ENCODE results near the gene POU6F1. TPM values are rescaled to one million over a fixed set of nuclear protein-coding genes. Genes with fewer than 3 reads are reported as not detected.
A peak's percentile ranks its signal among the peaks of the same experiment; 100 is the strongest.

Gene POU6F1
- total and polyA plus RNA-seq, 9 donors: 4.6 to 10.3 (median 7.6) TPM

DNA sequence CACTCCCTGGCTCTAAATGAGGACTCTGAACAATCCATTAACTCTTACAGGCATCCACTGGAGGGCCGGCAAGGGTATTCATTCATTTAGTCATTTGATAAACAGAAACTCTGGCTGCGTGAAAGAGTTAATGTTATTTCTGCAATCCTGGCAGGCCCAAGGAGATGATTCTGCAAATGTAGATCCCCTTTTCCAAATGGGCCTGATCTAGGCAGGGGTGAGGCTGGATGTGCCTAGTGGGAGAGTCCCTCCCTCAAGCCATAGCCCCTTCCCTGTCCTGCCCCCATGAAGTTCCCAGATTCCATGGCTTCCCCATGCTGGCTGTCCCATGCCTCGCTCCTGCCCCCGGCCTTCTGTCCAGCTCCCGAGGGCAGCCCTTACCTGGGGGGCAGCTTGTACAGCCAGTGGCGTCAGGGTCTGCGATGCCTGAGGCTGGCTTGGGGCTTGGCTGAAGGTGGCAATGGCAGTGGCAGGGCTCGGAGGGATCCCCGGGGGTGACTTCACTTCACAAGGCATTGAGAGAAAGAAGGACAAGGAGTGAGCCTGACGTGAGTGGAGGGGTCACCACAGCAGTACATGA lies 18.4 kb downstream of the POU6F1 start:
- WGBS (ENCODE audit: insufficient coverage): 80% methylated on average over 8 of the region's 10 CpGs
- Histone ChIP-seq H3K4me3 (ENCODE audit: low read length) (no peak overlapping the region), H3K4me1 (ENCODE audit: control insufficient read depth, insufficient read depth, low read length) (no peaks in the 10 kb centered on the region), H3K27ac (ENCODE audit: low read length) (no peak overlapping the region), H3K27me3 (ENCODE audit: control insufficient read depth, insufficient read depth, low read length) (no peaks in the 10 kb centered on the region), H3K36me3 (ENCODE audit: control insufficient read depth, insufficient read depth, low read length) (peaks cover 21% of the 10 kb centered on the region), H3K9me3 (replicated peaks; ENCODE audit: control insufficient read depth, low read depth, low read length) (no peaks in the 10 kb centered on the region)
- no peak for DNase-seq

DNA sequence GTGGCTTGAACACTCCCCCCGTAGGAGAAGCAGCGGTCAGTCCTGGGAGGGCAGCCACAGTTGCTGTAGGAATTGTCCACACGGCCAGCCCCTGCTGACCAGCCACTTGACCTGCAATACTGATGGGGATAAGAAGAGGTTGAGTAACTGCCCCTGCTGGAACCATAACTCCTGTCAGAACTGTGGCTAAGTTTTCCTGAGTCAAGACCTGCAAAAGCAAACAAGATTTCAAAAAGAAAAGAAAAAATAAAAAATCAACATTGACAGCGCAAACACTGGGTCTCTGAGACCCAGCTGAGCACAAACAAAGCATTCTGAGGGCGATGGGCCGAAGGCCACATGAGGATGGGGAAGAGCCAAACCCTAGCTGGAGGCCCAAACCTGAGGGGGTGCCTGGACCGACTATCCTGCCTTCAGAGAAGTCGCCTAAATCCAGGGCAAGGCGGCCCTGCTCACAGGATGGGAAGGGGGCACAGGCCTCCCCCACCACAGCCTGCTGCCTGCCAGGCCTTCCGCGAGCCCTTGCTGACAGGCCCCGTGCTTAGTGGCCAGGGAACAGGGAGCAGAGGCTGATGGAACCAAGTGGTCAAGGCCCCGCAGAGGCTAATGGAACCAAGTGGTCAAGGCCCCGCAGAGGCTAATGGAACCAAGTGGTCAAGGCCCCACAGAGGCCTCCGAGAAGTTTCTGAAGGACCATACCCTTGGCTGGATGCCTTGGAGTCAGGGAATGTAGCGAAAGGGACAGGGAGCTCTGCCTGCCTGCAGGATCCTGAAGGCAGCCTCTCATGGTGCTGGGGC lies 19.1 kb downstream of the POU6F1 start:
- no peaks in the 10 kb centered on the region for H3K9me3 ChIP-seq (replicated peaks; ENCODE audit: control insufficient read depth, low read depth, low read length)
- no peak for DNase-seq
- H3K27me3 ChIP-seq (ENCODE audit: control insufficient read depth, insufficient read depth, low read length): no peaks in the 10 kb centered on the region
- no peak overlapping the region for H3K4me3 ChIP-seq (ENCODE audit: low read length)
- H3K4me1 ChIP-seq (ENCODE audit: control insufficient read depth, insufficient read depth, low read length): no peaks in the 10 kb centered on the region
- WGBS (ENCODE audit: insufficient coverage): 76% methylated on average over 14 of the region's 16 CpGs
- H3K36me3 ChIP-seq (ENCODE audit: control insufficient read depth, insufficient read depth, low read length): peaks cover 19% of the 10 kb centered on the region
- no peak overlapping the region for H3K27ac ChIP-seq (ENCODE audit: low read length)

DNA sequence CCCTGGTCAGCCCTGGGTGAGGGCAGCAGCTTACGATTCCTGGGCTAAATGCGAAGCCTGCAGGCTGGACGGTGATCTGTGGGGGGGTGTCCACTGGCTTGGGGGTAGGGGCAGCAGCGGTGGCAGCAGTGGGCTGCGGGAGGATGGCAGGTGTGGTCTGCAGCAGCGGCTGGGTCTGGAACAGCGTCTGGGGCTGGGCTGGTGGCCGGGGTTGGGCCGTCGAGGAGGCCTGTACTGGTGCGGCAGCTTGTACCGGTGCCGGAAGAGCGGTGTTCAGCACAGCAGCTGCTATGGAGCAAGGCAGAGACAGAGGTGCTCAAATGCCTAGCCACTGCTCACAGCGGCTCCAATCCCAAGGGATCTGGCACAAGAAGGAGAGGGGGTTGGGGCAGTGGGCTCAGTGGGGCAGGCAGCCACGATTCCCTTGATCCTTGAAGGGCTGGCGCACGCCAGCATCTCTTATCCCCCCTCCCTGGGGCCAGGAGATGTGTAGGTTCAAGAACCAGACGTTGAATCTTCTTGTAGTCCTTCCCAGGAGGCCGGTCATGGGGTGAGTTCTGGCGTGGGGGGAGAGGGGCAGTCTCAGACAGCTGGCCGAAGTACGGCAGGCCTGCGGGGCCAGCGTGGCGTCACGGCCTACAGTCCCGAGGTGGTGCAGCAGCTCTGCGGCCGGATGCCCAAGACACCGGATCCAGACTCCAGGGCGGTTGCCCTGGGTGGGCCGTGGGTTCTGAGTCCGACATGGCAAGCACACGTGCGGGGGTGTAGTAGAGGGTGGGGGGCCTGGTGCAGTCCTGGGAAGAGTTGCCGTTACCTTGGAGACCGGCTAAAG lies 19.9 kb downstream of the POU6F1 start:
- Histone ChIP-seq H3K27ac (ENCODE audit: low read length) (no peak overlapping the region), H3K4me3 (ENCODE audit: low read length) (no peak overlapping the region), H3K9me3 (replicated peaks; ENCODE audit: control insufficient read depth, low read depth, low read length) (no peaks in the 10 kb centered on the region), H3K36me3 (ENCODE audit: control insufficient read depth, insufficient read depth, low read length) (peaks cover 16% of the 10 kb centered on the region), H3K4me1 (ENCODE audit: control insufficient read depth, insufficient read depth, low read length) (no peaks in the 10 kb centered on the region), H3K27me3 (ENCODE audit: control insufficient read depth, insufficient read depth, low read length) (no peaks in the 10 kb centered on the region)
- 85% methylated on average over 32 of the region's 38 CpGs for WGBS (ENCODE audit: insufficient coverage)
- DNase-seq: no peak

DNA sequence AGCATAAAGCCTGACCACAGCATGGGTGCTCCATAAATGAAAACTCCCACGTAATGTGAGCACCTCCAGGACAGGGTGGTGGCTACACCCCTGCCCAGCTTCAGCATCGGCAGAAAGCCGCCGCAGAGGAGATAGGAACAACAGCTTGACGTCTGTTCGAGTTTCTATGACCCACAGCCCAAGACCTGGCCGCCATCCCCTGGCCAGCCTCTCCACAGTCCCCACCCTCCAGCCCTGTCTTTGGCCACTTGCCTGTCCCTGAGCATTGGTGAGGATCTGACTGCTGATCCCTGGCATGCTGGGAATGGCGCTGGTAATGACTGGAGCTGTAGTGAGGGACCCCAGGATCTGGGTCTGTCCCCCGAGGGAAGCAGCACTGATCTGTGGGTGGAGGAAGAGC lies 21.3 kb downstream of the POU6F1 start:
- Histone ChIP-seq H3K27ac (ENCODE audit: low read length) (no peak overlapping the region), H3K4me1 (ENCODE audit: control insufficient read depth, insufficient read depth, low read length) (peaks cover 3% of the 10 kb centered on the region), H3K36me3 (ENCODE audit: control insufficient read depth, insufficient read depth, low read length) (peaks cover 25% of the 10 kb centered on the region), H3K4me3 (ENCODE audit: low read length) (no peak overlapping the region), H3K27me3 (ENCODE audit: control insufficient read depth, insufficient read depth, low read length) (no peaks in the 10 kb centered on the region), H3K9me3 (replicated peaks; ENCODE audit: control insufficient read depth, low read depth, low read length) (no peaks in the 10 kb centered on the region)
- DNase-seq: no peak
- 85% methylated on average over 9 of the region's 9 CpGs for WGBS (ENCODE audit: insufficient coverage)

DNA sequence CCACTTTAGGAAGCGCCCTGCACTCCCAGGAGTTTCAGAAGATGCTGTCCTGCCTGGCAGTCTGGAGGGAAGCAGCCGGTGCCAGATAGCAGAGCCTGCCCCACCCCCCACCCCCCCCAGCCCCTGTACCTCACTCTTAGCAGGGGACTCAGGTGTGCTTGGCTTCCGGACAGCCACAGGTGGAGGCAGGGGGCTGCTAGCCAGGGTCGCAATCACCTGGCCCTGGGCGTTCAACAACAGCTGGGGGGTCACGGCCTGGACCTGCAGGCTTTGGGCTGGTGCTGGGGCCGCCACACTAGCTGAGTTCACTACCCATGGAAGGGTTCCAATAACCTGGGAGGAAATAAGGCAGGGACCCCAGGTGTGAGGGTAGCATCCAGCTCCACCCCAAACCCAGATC lies 22.0 kb downstream of the POU6F1 start:
- 81% methylated on average over 4 of the region's 7 CpGs for WGBS (ENCODE audit: insufficient coverage)
- H3K27ac ChIP-seq (ENCODE audit: low read length): no peak overlapping the region
- no peak for DNase-seq
- no peaks in the 10 kb centered on the region for H3K9me3 ChIP-seq (replicated peaks; ENCODE audit: control insufficient read depth, low read depth, low read length)
- no peak overlapping the region for H3K4me3 ChIP-seq (ENCODE audit: low read length)
- peaks cover 29% of the 10 kb centered on the region for H3K36me3 ChIP-seq (ENCODE audit: control insufficient read depth, insufficient read depth, low read length)
- H3K4me1 ChIP-seq (ENCODE audit: control insufficient read depth, insufficient read depth, low read length): peaks cover 3% of the 10 kb centered on the region
- H3K27me3 ChIP-seq (ENCODE audit: control insufficient read depth, insufficient read depth, low read length): no peaks in the 10 kb centered on the region

DNA sequence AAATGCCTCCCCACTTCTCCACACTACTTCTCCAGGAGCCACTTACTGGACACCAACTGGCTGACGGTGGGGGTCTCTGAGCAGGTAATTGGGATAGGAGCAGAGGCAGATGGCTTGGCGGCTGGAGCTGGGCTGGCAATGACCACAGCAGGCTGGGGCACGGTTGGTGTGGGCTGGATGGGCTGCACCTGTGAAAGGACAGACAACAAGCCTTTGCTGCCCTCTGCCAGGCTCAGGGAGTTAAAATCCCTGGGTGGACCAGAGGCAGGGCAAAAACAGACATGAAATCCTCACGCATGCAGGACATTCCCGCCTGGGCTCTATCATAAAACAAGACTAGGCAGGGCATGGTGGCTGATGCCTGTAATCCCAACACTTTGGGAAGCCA lies 25.6 kb downstream of the POU6F1 start:
- no peaks in the 10 kb centered on the region for H3K27me3 ChIP-seq (ENCODE audit: control insufficient read depth, insufficient read depth, low read length)

DNA sequence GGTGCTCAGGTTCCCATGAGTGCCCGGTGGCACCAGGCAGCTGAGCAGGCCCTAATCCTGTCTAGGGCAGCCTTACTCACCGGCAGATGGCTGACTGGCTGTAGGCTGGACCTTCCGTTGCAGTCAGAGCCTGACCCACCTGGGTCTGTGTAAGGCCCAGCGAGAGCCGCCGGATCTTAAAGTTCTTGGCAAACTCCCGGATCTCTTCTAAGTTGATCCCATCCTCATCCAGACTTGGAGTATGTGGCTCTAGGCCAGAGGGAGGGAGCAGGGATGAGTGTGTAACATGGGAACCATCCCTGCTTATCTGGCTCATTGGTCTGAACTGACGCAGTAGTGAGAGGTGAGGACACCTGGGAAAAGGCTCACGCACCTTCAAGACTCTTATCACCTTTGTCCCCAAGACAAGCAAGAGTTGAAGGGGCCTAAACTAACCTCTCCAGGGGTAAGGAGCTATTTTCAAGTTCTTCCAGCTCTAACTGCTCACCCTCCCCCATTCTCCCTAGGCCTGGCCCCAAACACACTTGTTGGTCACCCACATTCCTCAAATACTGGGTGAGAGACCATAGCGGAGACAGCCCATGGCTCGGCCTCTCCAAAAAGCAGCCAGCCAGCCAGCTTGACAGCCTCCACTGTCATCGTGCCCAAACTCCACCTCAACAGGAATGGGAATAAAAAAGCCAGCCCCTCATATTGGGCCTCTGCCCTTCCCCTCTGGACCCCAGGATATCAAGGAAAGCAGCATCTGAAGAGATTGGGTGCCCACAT lies 26.2 kb downstream of the POU6F1 start:
- 90% methylated on average over 6 of the region's 12 CpGs for WGBS (ENCODE audit: insufficient coverage)
- Histone ChIP-seq H3K4me1 (ENCODE audit: control insufficient read depth, insufficient read depth, low read length) (peaks cover 28% of the 10 kb centered on the region), H3K27me3 (ENCODE audit: control insufficient read depth, insufficient read depth, low read length) (no peaks in the 10 kb centered on the region), H3K9me3 (replicated peaks; ENCODE audit: control insufficient read depth, low read depth, low read length) (no peaks in the 10 kb centered on the region), H3K4me3 (ENCODE audit: low read length) (no peak overlapping the region), H3K27ac (ENCODE audit: low read length) (no peak overlapping the region), H3K36me3 (ENCODE audit: control insufficient read depth, insufficient read depth, low read length) (peaks cover 25% of the 10 kb centered on the region)
- no peak for DNase-seq

More for the DNA sequence above, 25.6 kb downstream of the POU6F1 start:
- no peak for DNase-seq
- H3K4me3 ChIP-seq (ENCODE audit: low read length): no peak overlapping the region
- WGBS (ENCODE audit: insufficient coverage): 82% methylated on average over 5 of the region's 5 CpGs
- peaks cover 25% of the 10 kb centered on the region for H3K36me3 ChIP-seq (ENCODE audit: control insufficient read depth, insufficient read depth, low read length)
- peaks cover 27% of the 10 kb centered on the region for H3K4me1 ChIP-seq (ENCODE audit: control insufficient read depth, insufficient read depth, low read length)
- no peak overlapping the region for H3K27ac ChIP-seq (ENCODE audit: low read length)
- H3K9me3 ChIP-seq (replicated peaks; ENCODE audit: control insufficient read depth, low read depth, low read length): no peaks in the 10 kb centered on the region

DNA sequence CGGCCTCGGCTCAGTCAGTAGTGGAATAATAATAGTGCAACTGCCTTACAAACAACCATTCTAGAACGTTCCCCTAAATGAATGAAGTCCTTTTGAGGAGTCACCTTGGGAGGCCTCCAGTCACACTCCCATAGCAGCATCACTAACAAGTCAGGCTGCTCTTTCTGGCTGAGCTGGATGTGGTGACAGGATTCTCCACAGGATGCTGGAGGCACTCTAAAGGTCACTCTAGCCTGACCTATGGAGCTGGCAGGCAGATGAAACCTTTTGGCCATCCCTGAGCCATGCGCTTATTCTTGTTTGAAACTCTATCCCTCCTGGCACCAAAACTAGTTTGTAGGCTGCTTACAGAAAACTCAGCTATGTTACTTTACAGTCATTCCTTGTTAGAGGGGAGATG lies 27.0 kb downstream of the POU6F1 start:
- 100% methylated on average over 1 of the region's 4 CpGs for WGBS (ENCODE audit: insufficient coverage)
- H3K9me3 ChIP-seq (replicated peaks; ENCODE audit: control insufficient read depth, low read depth, low read length): no peaks in the 10 kb centered on the region
- H3K4me1 ChIP-seq (ENCODE audit: control insufficient read depth, insufficient read depth, low read length): peaks cover 34% of the 10 kb centered on the region
- DNase-seq: no peak
- H3K27me3 ChIP-seq (ENCODE audit: control insufficient read depth, insufficient read depth, low read length): no peaks in the 10 kb centered on the region
- H3K27ac ChIP-seq (ENCODE audit: low read length): no peak overlapping the region
- no peak overlapping the region for H3K4me3 ChIP-seq (ENCODE audit: low read length)
- peaks cover 22% of the 10 kb centered on the region for H3K36me3 ChIP-seq (ENCODE audit: control insufficient read depth, insufficient read depth, low read length)

DNA sequence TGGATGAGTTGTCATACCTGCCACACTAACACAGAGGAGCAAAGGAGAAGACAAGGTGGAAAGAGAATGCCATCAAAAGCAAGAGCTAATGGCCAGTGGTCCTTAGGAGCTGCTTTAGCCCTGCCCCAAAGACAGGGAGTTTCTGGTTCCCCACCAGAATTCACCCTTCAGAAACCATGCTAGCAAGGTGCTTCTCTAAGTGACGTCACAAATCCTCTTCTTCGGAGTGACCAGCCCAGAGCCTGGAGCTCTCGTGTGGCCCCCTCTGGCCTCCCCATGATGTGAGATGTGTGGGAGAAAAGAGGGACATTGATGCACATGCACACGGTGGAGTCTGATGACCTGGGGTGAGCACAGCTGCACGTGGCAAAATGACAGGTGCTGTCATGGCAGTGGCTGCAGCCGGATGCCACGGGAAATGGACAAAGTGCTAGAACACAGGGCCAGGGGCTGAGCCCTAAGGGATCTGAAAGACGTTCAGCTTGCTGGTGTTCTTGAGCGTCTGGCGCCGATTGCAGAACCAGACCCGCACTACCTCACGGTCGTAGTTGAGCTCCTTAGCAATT lies 28.0 kb downstream of the POU6F1 start:
- Histone ChIP-seq H3K4me3 (ENCODE audit: low read length) (no peak overlapping the region), H3K27ac (ENCODE audit: low read length) (peak overlapping the region; percentile 11), H3K9me3 (replicated peaks; ENCODE audit: control insufficient read depth, low read depth, low read length) (no peaks in the 10 kb centered on the region)

More for the DNA sequence above, 28.0 kb downstream of the POU6F1 start:
- no peaks in the 10 kb centered on the region for H3K27me3 ChIP-seq (ENCODE audit: control insufficient read depth, insufficient read depth, low read length)
- peaks cover 39% of the 10 kb centered on the region for H3K4me1 ChIP-seq (ENCODE audit: control insufficient read depth, insufficient read depth, low read length)
- DNase-seq: no peak
- H3K36me3 ChIP-seq (ENCODE audit: control insufficient read depth, insufficient read depth, low read length): peaks cover 22% of the 10 kb centered on the region
- WGBS (ENCODE audit: insufficient coverage): 85% methylated on average over 14 of the region's 14 CpGs

Measured in muscle of leg (tissue), 11 donors.